H9 (cell line): Measurements from ENCODE around the gene BSDC1. TPM values are rescaled to one million over a fixed set of nuclear protein-coding genes. Genes with fewer than 3 reads are reported as not detected.

Source experiments
- DNase-seq: peaks from one replicate; pipeline ENCODE4 v3.0.0-alpha.2; 2017
- H2AFZ ChIP-seq: one replicate; pipeline ENCODE4 v1.6.1; 2013; ENCODE audit warnings: mild to moderate bottlenecking, low read length, control low read depth, moderate library complexity
- H2AK5ac ChIP-seq: 2 replicates; pipeline ENCODE4 v1.6.1; 2013; ENCODE audit warnings: low read length, control low read depth, mixed read lengths; ENCODE audit not compliant: insufficient read length
- H2BK120ac ChIP-seq: one replicate; pipeline ENCODE4 v1.6.1; 2013; ENCODE audit warnings: low read depth, mild to moderate bottlenecking, low read length, control low read depth, inconsistent platforms; ENCODE audit not compliant: poor library complexity, severe bottlenecking
- H2BK12ac ChIP-seq: 2 replicates; pipeline ENCODE4 v1.6.1; 2013; ENCODE audit warnings: low read length, control low read depth, mixed read lengths, low read depth; ENCODE audit not compliant: insufficient read length
- H2BK15ac ChIP-seq: 2 replicates; pipeline ENCODE4 v1.6.1; 2013; ENCODE audit warnings: low read depth, low read length, control low read depth
- H2BK20ac ChIP-seq: one replicate; pipeline ENCODE4 v1.6.1; 2013; ENCODE audit warnings: low read depth, mild to moderate bottlenecking, low read length, control low read depth, inconsistent platforms; ENCODE audit not compliant: poor library complexity, severe bottlenecking
- H2BK5ac ChIP-seq: 2 replicates; pipeline ENCODE4 v1.6.1; 2013; ENCODE audit warnings: low read length, control low read depth, mixed read lengths; ENCODE audit not compliant: insufficient read length
- H3K14ac ChIP-seq: 2 replicates; pipeline ENCODE4 v1.6.1; 2013; ENCODE audit warnings: low read length, control low read depth; ENCODE audit not compliant: insufficient read depth
- H3K18ac ChIP-seq: 2 replicates; pipeline ENCODE4 v1.6.1; 2013; ENCODE audit warnings: low read depth, mild to moderate bottlenecking, mixed read lengths, low read length, control low read depth; ENCODE audit not compliant: insufficient read length
- H3K23ac ChIP-seq: 2 replicates; pipeline ENCODE4 v1.6.1; 2013; ENCODE audit warnings: low read length, control low read depth, mixed read lengths, low read depth; ENCODE audit not compliant: insufficient read length
- H3K23me2 ChIP-seq: 2 replicates; pipeline ENCODE4 v1.6.1; 2013; ENCODE audit warnings: low read depth, mild to moderate bottlenecking, mixed read lengths, low read length, control low read depth; ENCODE audit not compliant: insufficient read length, poor library complexity, severe bottlenecking
- H3K27ac ChIP-seq: 2 replicates; pipeline ENCODE4 v1.5.1; 2013; ENCODE audit warnings: low read length, control low read depth, mixed read lengths, low read depth; ENCODE audit not compliant: insufficient read length
- H3K27me3 ChIP-seq: 2 replicates; pipeline ENCODE4 v1.6.1; 2013; ENCODE audit warnings: low read length, control low read depth, inconsistent platforms; ENCODE audit not compliant: insufficient read depth
- H3K4ac ChIP-seq: 2 replicates; pipeline ENCODE4 v1.6.1; 2013; ENCODE audit warnings: low read depth, mild to moderate bottlenecking, control low read depth, inconsistent platforms, low read length, moderate library complexity
- H3K4me1 ChIP-seq: 2 replicates; pipeline ENCODE4 v1.6.1; 2013; ENCODE audit warnings: low read length, control low read depth, inconsistent platforms; ENCODE audit not compliant: insufficient read depth
- H3K4me2 ChIP-seq: 2 replicates; pipeline ENCODE4 v1.6.1; 2013; ENCODE audit warnings: low read length, control low read depth, mixed read lengths; ENCODE audit not compliant: insufficient read length, insufficient read depth
- H3K56ac ChIP-seq: 2 replicates; pipeline ENCODE4 v1.6.1; 2013; ENCODE audit warnings: low read depth, mild to moderate bottlenecking, mixed read lengths, low read length, control low read depth; ENCODE audit not compliant: insufficient read length
- H3K79me1 ChIP-seq: 2 replicates; pipeline ENCODE4 v1.6.1; 2013; ENCODE audit warnings: low read depth, mild to moderate bottlenecking, moderate library complexity, low read length, control low read depth, inconsistent platforms; ENCODE audit not compliant: insufficient read depth, poor library complexity, severe bottlenecking
- H3K79me2 ChIP-seq: 2 replicates; pipeline ENCODE4 v1.6.1; 2013; ENCODE audit warnings: low read length, control low read depth, inconsistent platforms; ENCODE audit not compliant: insufficient read depth
- H3K9ac ChIP-seq: 2 replicates; pipeline ENCODE4 v1.6.1; 2013; ENCODE audit warnings: low read length, control low read depth, mixed read lengths; ENCODE audit not compliant: insufficient read length; ENCODE audit errors: extremely low read depth
- H3K9me3 ChIP-seq: one replicate; pipeline ENCODE4 v1.6.1; 2013; ENCODE audit warnings: low read depth, low read length, inconsistent platforms; ENCODE audit not compliant: control insufficient read depth
- H3T11ph ChIP-seq: one replicate; pipeline ENCODE4 v1.6.1; 2013; ENCODE audit warnings: mild to moderate bottlenecking, low read length, control low read depth, inconsistent platforms
- H4K20me1 ChIP-seq: one replicate; pipeline ENCODE4 v1.6.1; 2013; ENCODE audit not compliant: control insufficient read depth, insufficient read length, insufficient read depth
- H4K5ac ChIP-seq: 2 replicates; pipeline ENCODE4 v1.6.1; 2013; ENCODE audit warnings: low read depth, mild to moderate bottlenecking, mixed read lengths, low read length, control low read depth; ENCODE audit not compliant: insufficient read length
- H4K8ac ChIP-seq: replicated peaks from 2 replicates; pipeline ENCODE4 v1.6.1; 2013; ENCODE audit warnings: low read length, control low read depth, mixed read lengths, low read depth; ENCODE audit not compliant: insufficient read length
- H4K91ac ChIP-seq: 2 replicates; pipeline ENCODE4 v1.6.1; 2013; ENCODE audit warnings: low read depth, mild to moderate bottlenecking, moderate library complexity, mixed read lengths, low read length, control low read depth; ENCODE audit not compliant: insufficient read length
- H3K27ac Mint-ChIP-seq, 3 experiments: 2 replicates in 2 of 3; 3 replicates in 1 of 3; pipeline ENCODE4 v1.8.0; 2020 to 2021; ENCODE audit warnings: mixed read lengths in 3 of 3, mild to moderate bottlenecking in 1 of 3, moderate library complexity in 1 of 3
- H3K27me3 Mint-ChIP-seq: 2 replicates; pipeline ENCODE4 v1.8.0; 2021; ENCODE audit warnings: low read depth, mild to moderate bottlenecking, moderate library complexity, mixed read lengths
- H3K36me3 Mint-ChIP-seq, 3 experiments: 2 replicates in 2 of 3; 3 replicates in 1 of 3; pipeline ENCODE4 v1.8.0; 2020 to 2021; ENCODE audit warnings: low read depth in 3 of 3, mixed read lengths in 3 of 3; ENCODE audit not compliant: insufficient read depth in 1 of 3
- H3K4me1 Mint-ChIP-seq, 2 experiments: 2 replicates each; pipeline ENCODE4 v1.8.0; 2020; ENCODE audit warnings: mixed read lengths in 2 of 2
- H3K4me3 Mint-ChIP-seq, 2 experiments: 2 replicates in 1 of 2; 3 replicates in 1 of 2; pipeline ENCODE4 v1.8.0; 2020 to 2021; ENCODE audit warnings: mild to moderate bottlenecking in 2 of 2, mixed read lengths in 2 of 2, moderate library complexity in 1 of 2
- H3K9me3 Mint-ChIP-seq, 2 experiments: 2 replicates in 1 of 2; 3 replicates in 1 of 2; pipeline ENCODE4 v1.8.0; 2020; ENCODE audit warnings: mild to moderate bottlenecking in 2 of 2, mixed read lengths in 2 of 2, moderate library complexity in 1 of 2
- CTCF ChIP-seq: fragments of 200-600 bp; sonication (generic); conservative IDR thresholded peaks from 3 replicates; pipeline ENCODE4 v1.8.0; 2021; ENCODE audit warnings: antibody characterized with exemption, mild to moderate bottlenecking
- WGBS: extraction: QIAGEN DNeasy Blood & Tissue Kit; methylation state at CpG from one replicate; pipeline ENCODE4 v1.1.7; 2013; ENCODE audit warnings: missing lambda C conversion rate, low lambda C conversion rate, mixed read lengths; ENCODE audit not compliant: insufficient read length; ENCODE audit errors: extremely low coverage; 5-methylcytosine and 5-hydroxymethylcytosine counted together
- total RNA-seq: library from RNA; stranded (reverse); gene quantifications from 2 replicates; pipeline ENCODE4 v1.2.1, GENCODE V29; 2021

The BSDC1 gene
- total RNA-seq, 1 experiment from 2014 or later = 52.6 TPM

- Histone ChIP-seq H4K91ac (no peak overlapping the region), H3K27ac (no peak overlapping the region), H2BK5ac (no peak overlapping the region), H4K5ac (no peak overlapping the region), H3K79me2 (no peaks in the 10 kb centered on the region; the same call in 1 of the 2 replicates), H3T11ph (no peak overlapping the region), H3K23me2 (peaks cover 4% of the 10 kb centered on the region), H3K79me1 (peaks cover 5% of the 10 kb centered on the region), H2BK12ac (no peak overlapping the region), H4K8ac (no peak overlapping the region), H3K18ac (peak overlapping the region; percentile 83), H2BK15ac (no peak overlapping the region), H3K27me3 (no peaks in the 10 kb centered on the region), H3K9me3 (no peaks in the 10 kb centered on the region), H2BK20ac (no peak overlapping the region), H3K4me2 (peak overlapping the region; percentile 83), H3K4me1 (peaks cover 5% of the 10 kb centered on the region; the same call in 1 of the 2 replicates), H3K4ac (no peak overlapping the region), H3K56ac (no peak overlapping the region), H4K20me1 (no peaks in the 10 kb centered on the region), H2AFZ (no peak overlapping the region), H2AK5ac (no peak overlapping the region), H3K23ac (no peak overlapping the region), H3K14ac (peak overlapping the region; percentile 90), H3K9ac (peak overlapping the region; percentile 91), H2BK120ac (no peak overlapping the region)
- H3K27me3 Mint-ChIP-seq = no peaks in the 10 kb centered on the region
- H3K9me3 Mint-ChIP-seq = peaks cover 4 to 8% of the 10 kb centered on the region in 2 experiments; a peak in 4 of 5 replicates
- no CpG with 5 or more reads among the region's 15 CpGs for WGBS
- H3K4me1 Mint-ChIP-seq = peaks cover 14 to 15% of the 10 kb centered on the region in 2 experiments
- peak; percentile 60 for DNase-seq
- peak overlapping the region; percentile 100 for H3K27ac Mint-ChIP-seq
- peaks cover 10 to 22% (median 17%) of the 10 kb centered on the region in 3 experiments for H3K36me3 Mint-ChIP-seq
- TF ChIP-seq CTCF = no peak
- H3K4me3 Mint-ChIP-seq = peak overlapping the region; percentile 100
These were observed 455 bp downstream of the BSDC1 start for GRCh38 chr1:32393832-32394140.
